Peyer's patch (tissue), 4 donors: ENCODE results near the gene EPC1. TPM values are rescaled to one million over a fixed set of nuclear protein-coding genes. Genes with fewer than 3 reads are reported as not detected.

Experiments used
- DNase-seq, 3 donors: peaks; one replicate each; pipeline ENCODE4 v3.0.0-alpha.2; 2017 to 2019
- H3K27ac ChIP-seq, 4 donors: fragments of 200-600 bp; sonication (generic); one replicate each; pipeline ENCODE4 v1.5.1; 2016 to 2019
- H3K27me3 ChIP-seq, 2 donors: fragments of 200-600 bp; sonication (generic); one replicate each; pipeline ENCODE4 v1.5.1; 2019
- H3K36me3 ChIP-seq, 3 donors: fragments of 200-600 bp; sonication (generic); one replicate each; pipeline ENCODE4 v1.5.1; 2016 to 2019
- H3K4me1 ChIP-seq, 4 donors: fragments of 200-600 bp; sonication (generic); one replicate each; pipeline ENCODE4 v1.5.1; 2016 to 2019
- H3K4me3 ChIP-seq, 4 donors: fragments of 200-600 bp; sonication (generic); 1 replicate in 3 of 4; 2 replicates in 1 of 4; pipeline ENCODE4 v1.5.1; 2016 to 2019; ENCODE audit warnings: mild to moderate bottlenecking in 1 of 4
- H3K9me3 ChIP-seq, 4 donors: fragments of 200-600 bp; sonication (generic); one replicate each; pipeline ENCODE4 v1.5.1; 2016 to 2019; ENCODE audit warnings: mild to moderate bottlenecking in 1 of 4
- CTCF ChIP-seq, 6 experiments: fragments of 450-650 bp in 4 of 6; fragments of 200-600 bp in 2 of 6; sonication (generic) in 1 of 6; IDR thresholded peaks; one replicate each; pipeline ENCODE4 v1.5.1; 2017 to 2019; ENCODE audit warnings: antibody characterized with exemption in 6 of 6, mild to moderate bottlenecking in 3 of 6, moderate library complexity in 1 of 6
- POLR2A ChIP-seq, 2 donors: fragments of 450-650 bp; IDR thresholded peaks; one replicate each; pipeline ENCODE4 v1.5.1; 2017; ENCODE audit warnings: antibody characterized with exemption in 2 of 2, mild to moderate bottlenecking in 2 of 2, moderate library complexity in 2 of 2
- total RNA-seq, 4 donors: library from RNA; depleted of rRNA; stranded (reverse); fragments of >200 nt; gene quantifications; one replicate each; pipeline ENCODE4 v1.1.0, GENCODE V29; 2016

The EPC1 gene
- total RNA-seq, 4 donors from 2014 or later = 41.5 to 77.6 (median 49.0) TPM

DNA sequence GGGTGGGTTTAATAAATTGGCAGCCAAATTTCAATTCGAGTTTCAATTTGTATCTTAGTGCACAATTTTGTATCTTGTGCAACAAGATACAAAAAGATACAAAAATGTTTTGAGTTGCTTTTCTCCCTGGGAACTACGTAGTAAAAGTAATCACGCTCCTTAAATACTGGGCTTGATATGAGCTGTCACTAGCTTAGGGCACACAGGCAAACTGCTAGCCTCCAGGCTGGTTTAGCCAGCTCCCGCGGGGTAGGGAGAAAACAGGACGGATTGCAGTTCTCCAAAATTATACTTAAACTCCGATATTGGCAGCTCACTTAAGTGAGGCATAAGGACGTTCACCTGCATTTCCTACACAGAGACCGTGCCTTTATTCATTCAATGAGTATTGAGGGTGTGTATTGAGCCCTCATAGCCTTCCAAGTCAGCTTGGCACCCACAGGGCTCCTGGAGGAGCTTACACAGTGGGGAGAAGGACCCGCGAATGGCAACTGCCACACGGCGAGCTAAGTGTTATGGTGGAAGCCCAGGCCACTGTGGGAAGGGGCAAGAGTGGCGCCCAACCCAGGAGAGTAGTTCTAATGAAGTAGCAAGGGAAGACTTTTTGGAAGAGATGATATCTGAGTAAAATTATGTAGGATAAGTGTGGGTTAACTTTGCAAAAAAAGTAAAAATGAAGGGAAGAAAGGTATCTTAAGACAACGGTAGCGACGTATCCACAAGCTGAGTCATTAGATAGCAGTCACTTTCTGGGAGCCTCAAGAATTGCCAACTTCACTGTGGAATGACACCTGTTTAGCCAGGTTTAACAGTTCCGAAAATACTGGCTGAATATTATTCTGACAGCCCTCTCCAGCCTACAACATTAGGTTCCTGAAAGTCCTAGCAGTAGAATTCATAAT lies 1.6 kb upstream of the EPC1 start:
- no peak for TF ChIP-seq POLR2A (IDR thresholded peaks at IDR 0.05)
- TF ChIP-seq CTCF (IDR thresholded peaks at IDR 0.05) = no peak
- Histone ChIP-seq H3K36me3 (peaks cover 0 to 12% (median 0%) of the 10 kb centered on the region in 3 donors), H3K4me1 (peaks cover 0 to 40% (median 9%) of the 10 kb centered on the region in 4 donors), H3K9me3 (no peaks in the 10 kb centered on the region), H3K27ac (no peak overlapping the region), H3K27me3 (no peaks in the 10 kb centered on the region), H3K4me3 (no peak overlapping the region)
- no peak for DNase-seq

DNA sequence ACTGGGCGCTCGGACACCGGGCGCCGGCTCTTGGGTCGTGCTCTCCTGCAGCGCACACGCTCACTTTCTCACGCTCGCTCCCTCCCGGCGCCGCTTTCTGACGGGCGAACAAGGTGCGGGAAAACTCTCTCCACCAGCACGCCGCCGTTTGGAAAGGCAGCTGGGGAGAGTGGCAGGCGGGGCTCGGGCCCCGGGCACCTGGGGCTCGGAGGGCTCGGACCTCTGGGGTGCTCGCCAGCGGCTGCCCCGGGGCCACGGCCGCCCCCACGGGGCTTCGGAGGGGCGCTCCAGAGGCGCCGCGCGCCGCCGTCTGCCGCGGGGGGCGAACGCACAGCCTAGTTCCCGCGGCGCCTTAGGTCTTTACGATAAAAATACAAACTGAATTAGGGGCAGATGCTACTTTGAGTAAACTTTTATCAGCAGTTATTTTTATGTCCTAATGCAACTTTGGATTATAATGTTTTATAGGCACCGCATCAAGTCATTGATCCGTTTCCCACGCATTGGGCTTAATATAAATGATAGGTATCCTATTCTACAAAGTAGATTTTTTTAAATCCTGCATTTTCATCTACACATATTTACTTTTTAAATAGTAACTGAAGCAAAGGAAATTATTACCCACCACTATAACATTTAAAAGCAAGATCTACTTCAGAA lies 535 bp upstream of the EPC1 start:
- peak in 1 of 3 donors; percentile 34 for DNase-seq
- TF ChIP-seq POLR2A (IDR thresholded peaks at IDR 0.05) (no peak), CTCF (IDR thresholded peaks at IDR 0.05) (no peak)
- Histone ChIP-seq H3K27ac (peak overlapping the region; percentile 99 to 100 (median 100)), H3K36me3 (peaks cover 0 to 15% (median 0%) of the 10 kb centered on the region in 3 donors), H3K9me3 (no peaks in the 10 kb centered on the region), H3K27me3 (no peaks in the 10 kb centered on the region), H3K4me3 (peak overlapping the region; percentile 66 to 97 (median 90)), H3K4me1 (peaks cover 0 to 40% (median 4%) of the 10 kb centered on the region in 4 donors)

GRCh38 chr10:32346134-32346550 lies 816 bp downstream of the EPC1 start:
- Histone ChIP-seq H3K4me1 (peaks cover 0 to 50% (median 4%) of the 10 kb centered on the region in 4 donors), H3K9me3 (no peaks in the 10 kb centered on the region), H3K27ac (peak overlapping the region; percentile 99 to 100 (median 100)), H3K36me3 (peaks cover 0 to 15% (median 0%) of the 10 kb centered on the region in 3 donors), H3K27me3 (no peaks in the 10 kb centered on the region), H3K4me3 (peak overlapping the region; percentile 66 to 97 (median 90))
- peak; percentile 94 to 98 (median 95) for DNase-seq
- peak; percentile 94 to 99 (median 98) for TF ChIP-seq CTCF (IDR thresholded peaks at IDR 0.05)
- TF ChIP-seq POLR2A (IDR thresholded peaks at IDR 0.05) = peak; percentile 15 to 48

DNA sequence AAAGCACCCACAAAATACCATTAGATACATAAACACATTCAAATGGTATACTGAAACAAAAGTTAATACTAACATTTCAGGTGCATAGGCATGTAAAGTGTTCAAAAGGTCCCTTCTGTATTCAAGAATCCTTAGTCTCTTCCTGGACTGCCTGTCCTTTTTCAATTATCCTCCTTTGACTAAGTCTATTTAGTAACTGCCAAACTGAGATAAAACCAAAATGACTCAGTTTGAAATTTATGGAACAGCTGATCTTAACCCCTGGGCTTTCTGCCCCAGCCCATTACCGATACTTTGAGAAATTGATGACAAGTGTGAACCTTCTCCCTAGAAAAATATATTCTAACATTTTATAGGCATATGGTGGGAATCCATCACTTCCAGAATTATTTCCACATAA lies 5.4 kb downstream of the EPC1 start:
- Histone ChIP-seq H3K36me3 (peaks cover 0 to 15% (median 0%) of the 10 kb centered on the region in 3 donors), H3K27ac (no peak overlapping the region), H3K9me3 (no peaks in the 10 kb centered on the region), H3K4me1 (peaks cover 0 to 79% (median 9%) of the 10 kb centered on the region in 4 donors), H3K27me3 (no peaks in the 10 kb centered on the region), H3K4me3 (no peak overlapping the region)
- DNase-seq = no peak
- TF ChIP-seq CTCF (IDR thresholded peaks at IDR 0.05) (no peak), POLR2A (IDR thresholded peaks at IDR 0.05) (no peak)

GRCh38 chr10:32340596-32341180 lies 6.3 kb downstream of the EPC1 start:
- Histone ChIP-seq H3K4me3 (no peak overlapping the region), H3K36me3 (peaks cover 0 to 15% (median 0%) of the 10 kb centered on the region in 3 donors), H3K4me1 (peaks cover 0 to 83% (median 12%) of the 10 kb centered on the region in 4 donors), H3K27me3 (no peaks in the 10 kb centered on the region), H3K9me3 (no peaks in the 10 kb centered on the region), H3K27ac (no peak overlapping the region)
- DNase-seq = no peak
- TF ChIP-seq POLR2A (IDR thresholded peaks at IDR 0.05) (no peak), CTCF (IDR thresholded peaks at IDR 0.05) (no peak)
